Spleen (tissue), 11 donors: ENCODE results near the gene AMY2B. TPM values are rescaled to one million over a fixed set of nuclear protein-coding genes. Genes with fewer than 3 reads are reported as not detected.
"Not testable (repeated sequence)": the region's sequence is repeated elsewhere in the genome, so short reads cannot be mapped to it uniquely, and the experiment has no call there.

Experiments used
- DNase-seq: peaks from one replicate; pipeline ENCODE4 v3.0.0-alpha.2; 2020
- H3K27ac ChIP-seq, 8 donors: fragments of 200-600 bp; sonication (generic) in 7 of 8; 1 replicate in 4 of 8; 2 replicates in 4 of 8; pipeline versions ENCODE4 v1.5.0 to v1.8.0; 2016 to 2021; ENCODE audit warnings: inconsistent platforms in 4 of 8, mild to moderate bottlenecking in 4 of 8, moderate library complexity in 1 of 8
- H3K27me3 ChIP-seq, 7 donors: fragments of 200-600 bp; sonication (generic) in 6 of 7; replicated peaks in 1 of 7; 1 replicate in 4 of 7; 2 replicates in 3 of 7; pipeline versions ENCODE4 v1.5.0 to v1.8.0; 2016 to 2021; ENCODE audit warnings: inconsistent platforms in 3 of 7, mild to moderate bottlenecking in 1 of 7
- H3K36me3 ChIP-seq, 6 donors: fragments of 200-600 bp; sonication (generic) in 5 of 6; 1 replicate in 4 of 6; 2 replicates in 2 of 6; pipeline versions ENCODE4 v1.5.0 to v1.8.0; 2016 to 2021; ENCODE audit warnings: inconsistent platforms in 2 of 6
- H3K4me1 ChIP-seq, 6 donors: fragments of 200-600 bp; sonication (generic) in 5 of 6; 1 replicate in 3 of 6; 2 replicates in 3 of 6; pipeline versions ENCODE4 v1.5.0 to v1.8.0; 2016 to 2021; ENCODE audit warnings: inconsistent platforms in 3 of 6
- H3K4me3 ChIP-seq, 8 donors: fragments of 200-600 bp; sonication (generic) in 7 of 8; 1 replicate in 4 of 8; 2 replicates in 4 of 8; pipeline versions ENCODE4 v1.5.0 to v1.8.0; 2016 to 2021; ENCODE audit warnings: inconsistent platforms in 4 of 8, mild to moderate bottlenecking in 4 of 8, moderate library complexity in 2 of 8
- H3K9me3 ChIP-seq, 8 donors: fragments of 200-600 bp; sonication (generic) in 7 of 8; 1 replicate in 4 of 8; 2 replicates in 4 of 8; pipeline versions ENCODE4 v1.5.0 to v1.8.0; 2016 to 2021; ENCODE audit warnings: inconsistent platforms in 4 of 8
- POLR2A ChIP-seq, 3 donors: fragments of 450-650 bp; IDR thresholded peaks; one replicate each; pipeline ENCODE4 v1.5.1; 2017; ENCODE audit warnings: antibody characterized with exemption in 3 of 3, mild to moderate bottlenecking in 1 of 3
- POLR2AphosphoS5 ChIP-seq, 3 donors: sonication (generic); formaldehyde crosslinking; IDR thresholded peaks; one replicate each; pipeline ENCODE4 v1.5.1; 2017; ENCODE audit warnings: antibody characterized with exemption in 3 of 3
- WGBS, 5 donors: extraction: QIAGEN DNeasy Blood & Tissue Kit in 3 of 5; methylation state at CpG; one replicate each; pipeline versions ENCODE4 v1.1.5 to v1.1.7; 2013 to 2018; 5-methylcytosine and 5-hydroxymethylcytosine counted together
- intact Hi-C: fragments of 100-400 bp; cut with DNase I; formaldehyde crosslinking; loops from one replicate; pipeline ENCODE4 v1.15.0; 2023; ENCODE audit warnings: low total_unique reads
- polyA plus RNA-seq, 3 donors: library from polyadenylated mRNA; stranded (reverse); fragments of 200-250 nt; gene quantifications; one replicate each; pipeline ENCODE4 v1.2.1, GENCODE V29; 2013
- total RNA-seq, 7 donors: library from RNA; depleted of rRNA in 3 of 7; stranded (reverse); fragments of >200 nt in 3 of 7; fragmentation: NEBNext Ultra II Directional in 4 of 7; extraction: Animal tissue kit (Norgen Biotek cat#: 25700) in 4 of 7; gene quantifications; one replicate each; pipeline versions ENCODE4 v1.1.0 to v1.2.1, GENCODE V29; 2016 to 2021
- TF ChIP-seq, protein P1 (sequence below), 11 experiments: fragments of 200-600 bp in 7 of 11; fragments of 450-650 bp in 4 of 11; sonication (generic) in 4 of 11; IDR thresholded peaks in 8 of 11; conservative IDR thresholded peaks in 3 of 11; 1 replicate in 7 of 11; 2 replicates in 4 of 11; pipeline versions ENCODE4 v1.4.0 to v1.8.0; 2016 to 2021; ENCODE audit warnings: antibody characterized with exemption in 11 of 11, inconsistent platforms in 4 of 11, mild to moderate bottlenecking in 1 of 11
- donor health status: healthy with polysubstance abuse.
- donor health status: DM: no; HTN: no; CAD: no; lungs with moderate emphysema.
- donor health status: DM: no; HTN: no; CAD: no.
- donor health status: Bipolar disorder and iron deficiency.
- donor health status: healthy.
- donor health status: DM: no; HTN: no; CAD: no.
- donor health status: DM: yes; HTN: yes; CAD: no.

The AMY2B gene
- total and polyA plus RNA-seq, 10 donors, result 15.0 to 47.5 (median 26.2) TPM

DNA sequence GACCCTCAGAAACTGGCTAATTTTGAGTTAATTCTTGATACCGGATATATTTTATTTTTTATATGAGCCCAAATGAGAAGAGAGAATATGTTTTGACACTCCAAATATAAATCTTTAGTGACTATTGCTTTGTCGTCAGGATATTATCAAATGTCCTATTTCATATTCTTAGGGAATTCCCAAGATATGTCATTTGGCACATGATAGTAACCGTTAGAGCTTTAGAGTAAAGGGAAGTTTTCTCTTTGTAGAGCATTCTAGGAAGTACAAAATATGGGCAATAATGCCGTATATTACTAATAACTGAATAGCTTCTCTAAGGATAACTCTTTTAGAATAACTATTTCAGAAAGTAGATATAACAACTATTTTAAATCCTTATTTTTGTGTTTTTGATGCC lies 8.3 kb upstream of the AMY2B start:
- Histone ChIP-seq H3K27ac (peak overlapping the region in 5 of 8 donors; percentile 62 to 82 (median 75)), H3K9me3 (no peaks in the 10 kb centered on the region), H3K36me3 (peaks cover 0 to 8% (median 2%) of the 10 kb centered on the region in 6 donors), H3K4me1 (peaks cover 0 to 16% (median 7%) of the 10 kb centered on the region in 6 donors), H3K4me3 (no peak overlapping the region), H3K27me3 (no peaks in the 10 kb centered on the region)
- intact Hi-C loops, result no loop called here
- no peak for DNase-seq
- 71 to 86% (median 76%) methylated on average over 4 of the region's 4 CpGs for WGBS, 5 donors
- TF ChIP-seq POLR2AphosphoS5 (IDR thresholded peaks at IDR 0.05), result no peak
- TF ChIP-seq, protein P1, sequence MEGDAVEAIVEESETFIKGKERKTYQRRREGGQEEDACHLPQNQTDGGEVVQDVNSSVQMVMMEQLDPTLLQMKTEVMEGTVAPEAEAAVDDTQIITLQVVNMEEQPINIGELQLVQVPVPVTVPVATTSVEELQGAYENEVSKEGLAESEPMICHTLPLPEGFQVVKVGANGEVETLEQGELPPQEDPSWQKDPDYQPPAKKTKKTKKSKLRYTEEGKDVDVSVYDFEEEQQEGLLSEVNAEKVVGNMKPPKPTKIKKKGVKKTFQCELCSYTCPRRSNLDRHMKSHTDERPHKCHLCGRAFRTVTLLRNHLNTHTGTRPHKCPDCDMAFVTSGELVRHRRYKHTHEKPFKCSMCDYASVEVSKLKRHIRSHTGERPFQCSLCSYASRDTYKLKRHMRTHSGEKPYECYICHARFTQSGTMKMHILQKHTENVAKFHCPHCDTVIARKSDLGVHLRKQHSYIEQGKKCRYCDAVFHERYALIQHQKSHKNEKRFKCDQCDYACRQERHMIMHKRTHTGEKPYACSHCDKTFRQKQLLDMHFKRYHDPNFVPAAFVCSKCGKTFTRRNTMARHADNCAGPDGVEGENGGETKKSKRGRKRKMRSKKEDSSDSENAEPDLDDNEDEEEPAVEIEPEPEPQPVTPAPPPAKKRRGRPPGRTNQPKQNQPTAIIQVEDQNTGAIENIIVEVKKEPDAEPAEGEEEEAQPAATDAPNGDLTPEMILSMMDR (IDR thresholded peaks at IDR 0.05 in 8 of 11, conservative IDR thresholded peaks at IDR 0.05 in 3 of 11), result no peak
- TF ChIP-seq POLR2A (IDR thresholded peaks at IDR 0.05), result no peak

- H3K4me3 ChIP-seq, result no peak overlapping the region
- WGBS, 5 donors, result 91 to 98% (median 96%) methylated on average over 7 of the region's 7 CpGs
- H3K27ac ChIP-seq, result no peak overlapping the region
- intact Hi-C loops, result no loop called here
- H3K36me3 ChIP-seq, result peaks cover 0 to 35% (median 7%) of the 10 kb centered on the region in 6 donors
- TF ChIP-seq POLR2AphosphoS5 (IDR thresholded peaks at IDR 0.05) (no peak), POLR2A (IDR thresholded peaks at IDR 0.05) (no peak)
- TF ChIP-seq, protein P1 (IDR thresholded peaks at IDR 0.05 in 8 of 11, conservative IDR thresholded peaks at IDR 0.05 in 3 of 11), result no peak
- H3K9me3 ChIP-seq, result no peaks in the 10 kb centered on the region
- DNase-seq, result no peak
- H3K27me3 ChIP-seq, result no peaks in the 10 kb centered on the region
- no peaks in the 10 kb centered on the region for H3K4me1 ChIP-seq
Observed at GRCh38 chr1:103569493-103569892, 1.9 kb upstream of the AMY2B start.

- H3K27me3 ChIP-seq, result no peaks in the 10 kb centered on the region
- intact Hi-C loops, result no loop called here
- no peaks in the 10 kb centered on the region for H3K9me3 ChIP-seq
- H3K27ac ChIP-seq, result no peak overlapping the region
- H3K4me3 ChIP-seq, result no peak overlapping the region
- H3K4me1 ChIP-seq, result no peaks in the 10 kb centered on the region
- no peak for DNase-seq
- no peak for TF ChIP-seq POLR2A (IDR thresholded peaks at IDR 0.05)
- TF ChIP-seq, protein P1 (IDR thresholded peaks at IDR 0.05 in 8 of 11, conservative IDR thresholded peaks at IDR 0.05 in 3 of 11), result no peak
- no peak for TF ChIP-seq POLR2AphosphoS5 (IDR thresholded peaks at IDR 0.05)
- peaks cover 0 to 39% (median 0%) of the 10 kb centered on the region in 6 donors for H3K36me3 ChIP-seq
Observed at GRCh38 chr1:103576065-103576464, 4.7 kb downstream of the AMY2B start.

DNA sequence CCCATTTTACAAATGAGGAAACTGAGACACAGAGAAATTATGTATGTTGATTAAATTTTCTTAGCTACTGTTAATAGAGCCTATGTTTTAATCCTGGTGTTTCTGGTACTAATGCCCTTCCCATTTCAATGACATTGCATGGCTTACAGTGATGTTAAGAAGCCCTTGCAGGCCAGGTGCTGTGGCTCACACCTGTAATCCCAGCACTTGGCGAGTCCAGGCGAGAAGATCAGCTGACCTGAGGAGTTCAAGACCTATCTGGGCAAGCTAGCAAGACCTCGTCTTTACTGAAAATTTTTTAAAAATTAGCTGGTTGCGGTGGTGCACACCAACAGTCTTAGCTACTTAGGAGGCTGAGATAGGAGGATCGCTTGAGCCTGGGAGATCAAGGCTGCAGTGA lies 5.4 kb downstream of the AMY2B start:
- H3K27me3 ChIP-seq, H3K4me3 ChIP-seq, intact Hi-C loops, H3K27ac ChIP-seq, H3K4me1 ChIP-seq, DNase-seq, H3K9me3 ChIP-seq: not testable (repeated sequence)
- WGBS, 5 donors, result 93 to 100% (median 98%) methylated on average over 3 to 4 of the region's 5 CpGs
- peaks cover 0 to 39% (median 0%) of the 10 kb centered on the region in 6 donors for H3K36me3 ChIP-seq

- H3K27me3 ChIP-seq, result no peaks in the 10 kb centered on the region
- no peak overlapping the region for H3K27ac ChIP-seq
- WGBS, 5 donors, result 87 to 95% (median 89%) methylated on average over 1 of the region's 1 CpG
- H3K36me3 ChIP-seq, result peaks cover 0 to 21% (median 0%) of the 10 kb centered on the region in 6 donors
- no peak overlapping the region for H3K4me3 ChIP-seq
- no peak for DNase-seq
- intact Hi-C loops, result no loop called here
- TF ChIP-seq POLR2A (IDR thresholded peaks at IDR 0.05), result no peak
- TF ChIP-seq, protein P1 (IDR thresholded peaks at IDR 0.05 in 8 of 11, conservative IDR thresholded peaks at IDR 0.05 in 3 of 11), result no peak
- TF ChIP-seq POLR2AphosphoS5 (IDR thresholded peaks at IDR 0.05), result no peak
- no peaks in the 10 kb centered on the region for H3K4me1 ChIP-seq
- peaks cover 0 to 6% (median 0%) of the 10 kb centered on the region in 8 donors for H3K9me3 ChIP-seq
Observed at GRCh38 chr1:103582464-103582863, 11.1 kb downstream of the AMY2B start.
